NCI-H526 (cell line): Measurements from ENCODE around the gene ADCY2.

ENCODE experiments used
- DNase-seq, 2 experiments: peaks; one replicate each; lab custom pipeline; 2025; lab: John Stamatoyannopoulos, UW

ADCY2 gene

GRCh38 chr5:7437836-7438235, 41.9 kb downstream of the ADCY2 start:
- no peak for DNase-seq

- DNase-seq, result no peak
Measured at GRCh38 chr5:7445068-7445467, 49.1 kb downstream of the ADCY2 start.

GRCh38 chr5:7445831-7446230, 49.9 kb downstream of the ADCY2 start:
- DNase-seq, result no peak

GRCh38 chr5:7446913-7447312, 51.0 kb downstream of the ADCY2 start:
- DNase-seq, result no peak

GRCh38 chr5:7453947-7454346, 58.0 kb downstream of the ADCY2 start:
- no peak for DNase-seq

- DNase-seq, result no peak
Measured at GRCh38 chr5:7456206-7456605, 60.3 kb downstream of the ADCY2 start.

GRCh38 chr5:7461371-7461770, 65.4 kb downstream of the ADCY2 start:
- no peak for DNase-seq

GRCh38 chr5:7462758-7463157, 66.8 kb downstream of the ADCY2 start:
- DNase-seq, result no peak

- peak; percentile 7 to 38 for DNase-seq
Measured at GRCh38 chr5:7464182-7464581, 68.2 kb downstream of the ADCY2 start.

- DNase-seq, result no peak
Measured at GRCh38 chr5:7467179-7467578, 71.2 kb downstream of the ADCY2 start.

- DNase-seq, result no peak
Measured at GRCh38 chr5:7468742-7469141, 72.8 kb downstream of the ADCY2 start.

GRCh38 chr5:7471710-7472109, 75.8 kb downstream of the ADCY2 start:
- DNase-seq, result no peak

- DNase-seq, result no peak
Measured at GRCh38 chr5:7473115-7473514, 77.2 kb downstream of the ADCY2 start.

- DNase-seq, result no peak
Measured at GRCh38 chr5:7473668-7474215, 77.8 kb downstream of the ADCY2 start.

GRCh38 chr5:7474821-7475403, 79.0 kb downstream of the ADCY2 start:
- peak in 1 of 2 experiments; percentile 2 for DNase-seq

GRCh38 chr5:7478459-7478858, 82.5 kb downstream of the ADCY2 start:
- DNase-seq, result no peak

- no peak for DNase-seq
Measured at GRCh38 chr5:7488734-7489133, 92.8 kb downstream of the ADCY2 start.

- DNase-seq, result no peak
Measured at GRCh38 chr5:7492371-7492770, 96.4 kb downstream of the ADCY2 start.

GRCh38 chr5:7493081-7493480, 97.1 kb downstream of the ADCY2 start:
- no peak for DNase-seq

GRCh38 chr5:7493622-7494021, 97.7 kb downstream of the ADCY2 start:
- DNase-seq, result no peak

- DNase-seq, result no peak
Measured at GRCh38 chr5:7494481-7495130, 98.7 kb downstream of the ADCY2 start.

- DNase-seq, result no peak
Measured at GRCh38 chr5:7495131-7495517, 99.2 kb downstream of the ADCY2 start.

- DNase-seq, result no peak
Measured at GRCh38 chr5:7500256-7500655, 104.3 kb downstream of the ADCY2 start.

GRCh38 chr5:7501061-7501460, 105.1 kb downstream of the ADCY2 start:
- DNase-seq, result no peak
